ENCODE measurements around the gene PLEKHA1. TPM values are rescaled to one million over a fixed set of nuclear protein-coding genes. Genes with fewer than 3 reads are reported as not detected.

The PLEKHA1 gene
- total RNA-seq, 2 experiments from 2014 or later = 5.5 to 7.3 TPM

DNA sequence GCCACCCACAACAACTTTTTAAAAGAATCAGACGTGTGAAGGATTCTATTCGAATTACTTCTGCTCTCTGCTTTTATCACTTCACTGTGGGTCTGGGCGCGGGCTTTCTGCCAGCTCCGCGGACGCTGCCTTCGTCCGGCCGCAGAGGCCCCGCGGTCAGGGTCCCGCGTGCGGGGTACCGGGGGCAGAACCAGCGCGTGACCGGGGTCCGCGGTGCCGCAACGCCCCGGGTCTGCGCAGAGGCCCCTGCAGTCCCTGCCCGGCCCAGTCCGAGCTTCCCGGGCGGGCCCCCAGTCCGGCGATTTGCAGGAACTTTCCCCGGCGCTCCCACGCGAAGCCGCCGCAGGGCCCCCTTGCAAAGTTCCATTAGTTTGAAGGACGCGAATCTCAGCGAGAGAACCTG is 86.4 kb downstream of the PLEKHA1 start:
- H3K27ac ChIP-seq (ENCODE audit: low read depth, low read length, poor library complexity, severe bottlenecking) = no peak overlapping the region
- no peak overlapping the region for H2AFZ ChIP-seq (ENCODE audit: low read length)
- no peaks in the 10 kb centered on the region for H3K79me2 ChIP-seq (ENCODE audit: insufficient read depth, low read depth, low read length)
- no peak overlapping the region for H3K4me2 ChIP-seq (ENCODE audit: low read length)
- POLR2A ChIA-PET = no interaction called here
- BruUV-seq (replicated peaks) = no TSS peak
- intact Hi-C loops (cut with micrococcal nuclease; ENCODE audit: unreplicated experiment) = no loop called here
- CTCF ChIA-PET (ENCODE audit: unreplicated experiment) = no interaction called here
- H3K4me3 ChIP-seq (ENCODE audit: low read depth, low read length, poor library complexity, severe bottlenecking) = no peak overlapping the region
- no peaks in the 10 kb centered on the region for H4K20me1 ChIP-seq (ENCODE audit: insufficient read depth, low read length)
- no peaks in the 10 kb centered on the region for H3K4me1 ChIP-seq (ENCODE audit: insufficient read depth, low read length, poor library complexity, severe bottlenecking)
- H3K9me2 ChIP-seq (ENCODE audit: insufficient read depth, low read length) = no peaks in the 10 kb centered on the region
- no peak for DNase-seq (ENCODE audit: low spot score)
- no peaks in the 10 kb centered on the region for H3K36me3 ChIP-seq (ENCODE audit: insufficient read depth, low read length)
- H3K9me3 ChIP-seq (ENCODE audit: low read length) = no peaks in the 10 kb centered on the region
- TF ChIP-seq EZH2phosphoT487 (IDR thresholded peaks at IDR 0.05; ENCODE audit: borderline replicate concordance, low read depth, low read length) = no peak
- TF ChIP-seq, protein P1, sequence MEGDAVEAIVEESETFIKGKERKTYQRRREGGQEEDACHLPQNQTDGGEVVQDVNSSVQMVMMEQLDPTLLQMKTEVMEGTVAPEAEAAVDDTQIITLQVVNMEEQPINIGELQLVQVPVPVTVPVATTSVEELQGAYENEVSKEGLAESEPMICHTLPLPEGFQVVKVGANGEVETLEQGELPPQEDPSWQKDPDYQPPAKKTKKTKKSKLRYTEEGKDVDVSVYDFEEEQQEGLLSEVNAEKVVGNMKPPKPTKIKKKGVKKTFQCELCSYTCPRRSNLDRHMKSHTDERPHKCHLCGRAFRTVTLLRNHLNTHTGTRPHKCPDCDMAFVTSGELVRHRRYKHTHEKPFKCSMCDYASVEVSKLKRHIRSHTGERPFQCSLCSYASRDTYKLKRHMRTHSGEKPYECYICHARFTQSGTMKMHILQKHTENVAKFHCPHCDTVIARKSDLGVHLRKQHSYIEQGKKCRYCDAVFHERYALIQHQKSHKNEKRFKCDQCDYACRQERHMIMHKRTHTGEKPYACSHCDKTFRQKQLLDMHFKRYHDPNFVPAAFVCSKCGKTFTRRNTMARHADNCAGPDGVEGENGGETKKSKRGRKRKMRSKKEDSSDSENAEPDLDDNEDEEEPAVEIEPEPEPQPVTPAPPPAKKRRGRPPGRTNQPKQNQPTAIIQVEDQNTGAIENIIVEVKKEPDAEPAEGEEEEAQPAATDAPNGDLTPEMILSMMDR (conservative IDR thresholded peaks at IDR 0.05; ENCODE audit: low read length) = no peak

DNA sequence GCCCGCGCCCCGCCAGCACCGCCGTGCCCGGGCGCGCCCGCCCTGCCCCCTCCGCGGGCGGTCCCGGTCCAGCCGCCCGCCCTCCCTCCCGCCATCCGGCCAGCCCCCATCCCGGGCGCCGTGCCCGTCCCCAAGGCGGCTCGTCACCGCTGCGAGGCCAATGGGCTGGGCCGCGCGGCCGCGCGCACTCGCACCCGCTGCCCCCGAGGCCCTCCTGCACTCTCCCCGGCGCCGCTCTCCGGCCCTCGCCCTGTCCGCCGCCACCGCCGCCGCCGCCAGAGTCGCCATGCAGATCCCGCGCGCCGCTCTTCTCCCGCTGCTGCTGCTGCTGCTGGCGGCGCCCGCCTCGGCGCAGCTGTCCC is 86.8 kb downstream of the PLEKHA1 start, which contains the start of gene HTRA1:
Gene HTRA1, plus strand, starts transcription at position 187 of the 362 bp plus-strand sequence. Its CDS starts 100 bp downstream, at position 287.
- no peak within 1 kb of the TSS for H3K4me3 ChIP-seq (ENCODE audit: low read depth, low read length, poor library complexity, severe bottlenecking)
- no peak within 1 kb of the TSS for H3K27ac ChIP-seq (ENCODE audit: low read depth, low read length, poor library complexity, severe bottlenecking)
- POLR2A ChIA-PET = no interaction called here
- no peaks in the 10 kb centered on the region for H4K20me1 ChIP-seq (ENCODE audit: insufficient read depth, low read length)
- no peak within 1 kb of the TSS for H3K4me2 ChIP-seq (ENCODE audit: low read length)
- no peaks in the 10 kb centered on the region for H3K4me1 ChIP-seq (ENCODE audit: insufficient read depth, low read length, poor library complexity, severe bottlenecking)
- no peak for DNase-seq (ENCODE audit: low spot score)
- H3K9me2 ChIP-seq (ENCODE audit: insufficient read depth, low read length) = no peaks in the 10 kb centered on the region
- intact Hi-C loops (cut with micrococcal nuclease; ENCODE audit: unreplicated experiment) = no loop called here
- no peak for TF ChIP-seq EZH2phosphoT487 (IDR thresholded peaks at IDR 0.05; ENCODE audit: borderline replicate concordance, low read depth, low read length)
- TF ChIP-seq, protein P1 (conservative IDR thresholded peaks at IDR 0.05; ENCODE audit: low read length) = no peak
- CTCF ChIA-PET (ENCODE audit: unreplicated experiment) = no interaction called here
- H2AFZ ChIP-seq (ENCODE audit: low read length) = no peak within 1 kb of the TSS
- BruUV-seq (replicated peaks) = no TSS peak
- no peaks in the 10 kb centered on the region for H3K36me3 ChIP-seq (ENCODE audit: insufficient read depth, low read length)
- no peaks in the 10 kb centered on the region for H3K9me3 ChIP-seq (ENCODE audit: low read length)
- H3K79me2 ChIP-seq (ENCODE audit: insufficient read depth, low read depth, low read length) = no peaks in the 10 kb centered on the region

DNA sequence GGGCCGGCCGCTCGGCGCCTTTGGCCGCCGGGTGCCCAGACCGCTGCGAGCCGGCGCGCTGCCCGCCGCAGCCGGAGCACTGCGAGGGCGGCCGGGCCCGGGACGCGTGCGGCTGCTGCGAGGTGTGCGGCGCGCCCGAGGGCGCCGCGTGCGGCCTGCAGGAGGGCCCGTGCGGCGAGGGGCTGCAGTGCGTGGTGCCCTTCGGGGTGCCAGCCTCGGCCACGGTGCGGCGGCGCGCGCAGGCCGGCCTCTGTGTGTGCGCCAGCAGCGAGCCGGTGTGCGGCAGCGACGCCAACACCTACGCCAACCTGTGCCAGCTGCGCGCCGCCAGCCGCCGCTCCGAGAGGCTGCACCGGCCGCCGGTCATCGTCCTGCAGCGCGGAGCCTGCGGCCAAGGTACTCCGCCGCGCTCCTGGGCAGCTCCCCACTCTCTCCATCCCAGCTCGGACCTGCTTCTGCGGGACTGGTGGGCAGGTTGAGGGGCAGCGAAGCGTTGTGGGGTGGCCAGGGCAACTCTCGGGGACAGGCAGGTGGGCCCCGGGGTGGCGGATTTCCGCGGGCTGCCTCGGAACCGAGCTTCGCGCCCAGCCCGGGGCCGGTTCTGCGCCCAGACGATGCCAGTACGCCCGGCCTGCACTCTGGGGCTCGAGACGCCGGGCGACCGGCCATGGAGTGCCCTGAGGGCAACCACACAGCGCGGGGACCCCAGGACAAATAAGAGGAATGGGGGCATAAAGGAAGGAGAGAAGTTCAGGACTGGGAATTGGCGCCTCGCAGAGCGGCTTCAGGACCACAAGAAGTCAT is 87.4 kb downstream of the PLEKHA1 start:
- H3K79me2 ChIP-seq (ENCODE audit: insufficient read depth, low read depth, low read length) = no peaks in the 10 kb centered on the region
- H3K9me3 ChIP-seq (ENCODE audit: low read length) = no peaks in the 10 kb centered on the region
- no TSS peak for BruUV-seq (replicated peaks)
- POLR2A ChIA-PET = no interaction called here
- no peak for DNase-seq (ENCODE audit: low spot score)
- no peak overlapping the region for H3K4me3 ChIP-seq (ENCODE audit: low read depth, low read length, poor library complexity, severe bottlenecking)
- H4K20me1 ChIP-seq (ENCODE audit: insufficient read depth, low read length) = no peaks in the 10 kb centered on the region
- H3K27ac ChIP-seq (ENCODE audit: low read depth, low read length, poor library complexity, severe bottlenecking) = no peak overlapping the region
- no peak overlapping the region for H2AFZ ChIP-seq (ENCODE audit: low read length)
- H3K9me2 ChIP-seq (ENCODE audit: insufficient read depth, low read length) = no peaks in the 10 kb centered on the region
- CTCF ChIA-PET (ENCODE audit: unreplicated experiment) = no interaction called here
- no peak overlapping the region for H3K4me2 ChIP-seq (ENCODE audit: low read length)
- H3K36me3 ChIP-seq (ENCODE audit: insufficient read depth, low read length) = no peaks in the 10 kb centered on the region
- TF ChIP-seq EZH2phosphoT487 (IDR thresholded peaks at IDR 0.05; ENCODE audit: borderline replicate concordance, low read depth, low read length) = no peak
- TF ChIP-seq, protein P1 (conservative IDR thresholded peaks at IDR 0.05; ENCODE audit: low read length) = no peak
- intact Hi-C loops (cut with micrococcal nuclease; ENCODE audit: unreplicated experiment) = no loop called here
- H3K4me1 ChIP-seq (ENCODE audit: insufficient read depth, low read length, poor library complexity, severe bottlenecking) = no peaks in the 10 kb centered on the region

Data from OCI-LY7 (cell line).